HG03139 (cell line): ENCODE data around the gene RASSF5.

Source experiments
- ATAC-seq: cut with Tn5 transposase; IDR thresholded peaks from one replicate; pipeline ENCODE4 v1.9.1; 2021; ENCODE audit not compliant: unreplicated experiment

Gene RASSF5

GRCh38 chr1:206512058-206512850, 4.9 kb downstream of the RASSF5 start:
- ATAC-seq: no peak

GRCh38 chr1:206512851-206513180, 5.5 kb downstream of the RASSF5 start:
- no peak for ATAC-seq

- no peak for ATAC-seq
These were observed 6.2 kb downstream of the RASSF5 start for GRCh38 chr1:206513312-206514111.

GRCh38 chr1:206514813-206515387, 7.6 kb downstream of the RASSF5 start:
- ATAC-seq: no peak

GRCh38 chr1:206516728-206516990, 9.3 kb downstream of the RASSF5 start:
- ATAC-seq: no peak

- no peak for ATAC-seq
These were observed 10.5 kb downstream of the RASSF5 start for GRCh38 chr1:206517784-206518183.

- no peak for ATAC-seq
These were observed 10.9 kb downstream of the RASSF5 start for GRCh38 chr1:206518206-206518605.

- no peak for ATAC-seq
These were observed 11.4 kb downstream of the RASSF5 start for GRCh38 chr1:206518743-206519142.

GRCh38 chr1:206521127-206521526, 13.8 kb downstream of the RASSF5 start:
- no peak for ATAC-seq

- no peak for ATAC-seq
These were observed 14.5 kb downstream of the RASSF5 start for GRCh38 chr1:206521694-206522402.

- ATAC-seq: no peak
These were observed 17.5 kb downstream of the RASSF5 start for GRCh38 chr1:206524739-206525364.

- no peak for ATAC-seq
These were observed 19.0 kb downstream of the RASSF5 start for GRCh38 chr1:206526064-206526911.

GRCh38 chr1:206529425-206529824, 22.1 kb downstream of the RASSF5 start:
- ATAC-seq: no peak

GRCh38 chr1:206532368-206532767, 25.0 kb downstream of the RASSF5 start:
- ATAC-seq: no peak

GRCh38 chr1:206534552-206534951, 27.2 kb downstream of the RASSF5 start:
- no peak for ATAC-seq

GRCh38 chr1:206535853-206536188, 28.5 kb downstream of the RASSF5 start:
- ATAC-seq: no peak

- no peak for ATAC-seq
These were observed 29.8 kb downstream of the RASSF5 start for GRCh38 chr1:206537141-206537540.

- no peak for ATAC-seq
These were observed 30.9 kb downstream of the RASSF5 start for GRCh38 chr1:206538086-206538770.

GRCh38 chr1:206538901-206539640, 31.7 kb downstream of the RASSF5 start:
- ATAC-seq: no peak
